ENCODE data around the gene TLCD1.

TLCD1 gene

GRCh38 chr17:28726226-28726626, at the start of gene TLCD1:
Gene TLCD1, minus strand, starts transcription at chr17:28726233. Its CDS starts 136 bp downstream, at chr17:28726097.
- DNase-seq (ENCODE audit: low spot score), result peak; percentile 49

GRCh38 chr17:28774206-28774605, 48.2 kb upstream of the TLCD1 start:
- DNase-seq (ENCODE audit: low spot score), result no peak

DNA sequence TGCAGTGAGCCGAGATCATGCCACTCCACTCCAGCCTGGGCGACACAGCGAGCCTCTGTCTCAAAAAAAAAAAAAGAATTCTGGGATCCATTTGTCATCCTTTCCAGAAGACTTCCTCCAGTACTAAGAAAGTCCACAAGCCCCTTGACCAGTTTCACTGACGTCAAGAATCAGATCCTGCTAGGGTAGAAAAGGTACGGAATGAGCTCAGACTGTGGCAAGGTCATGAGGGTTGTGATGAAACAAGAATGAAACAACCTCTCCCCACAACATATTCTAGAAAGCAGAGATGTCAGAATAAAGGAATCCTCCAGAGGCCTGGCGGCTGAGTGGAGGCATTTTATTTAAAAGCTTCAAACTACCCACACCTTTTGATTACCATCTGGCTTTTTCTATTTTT, 47.7 kb upstream of the TLCD1 start:
- no peak for DNase-seq (ENCODE audit: low spot score)

GRCh38 chr17:28765038-28765437, 39.0 kb upstream of the TLCD1 start:
- DNase-seq (ENCODE audit: low spot score), result no peak

DNA sequence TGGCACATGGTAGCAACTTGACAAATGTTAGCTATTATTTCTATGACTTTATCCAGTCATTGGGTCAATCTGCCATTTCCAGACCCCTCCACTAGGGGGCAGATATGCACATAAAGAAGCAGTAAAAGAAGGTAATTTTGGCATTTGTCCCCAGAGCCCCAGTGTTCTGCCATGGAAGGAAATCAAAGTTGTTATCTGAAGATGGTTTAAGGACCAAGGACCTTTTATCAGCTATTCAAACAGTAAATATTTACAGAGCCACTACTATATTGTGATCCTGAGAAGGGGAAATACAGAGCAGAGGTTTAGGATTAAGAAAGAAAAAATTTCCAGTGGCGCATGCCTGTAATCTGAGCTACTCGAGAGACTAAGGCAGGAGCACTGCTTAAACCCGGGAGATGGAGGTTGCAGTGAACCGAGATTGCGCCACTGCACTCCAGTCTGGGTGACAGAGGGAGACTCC, 37.8 kb upstream of the TLCD1 start:
- DNase-seq (ENCODE audit: low spot score), result peak; percentile 79

GRCh38 chr17:28763137-28763799, 37.2 kb upstream of the TLCD1 start:
- DNase-seq (ENCODE audit: low spot score), result no peak

GRCh38 chr17:28760601-28761562, 34.8 kb upstream of the TLCD1 start:
- peak; percentile 70 for DNase-seq (ENCODE audit: low spot score)

- DNase-seq (ENCODE audit: low spot score), result no peak
Observed at GRCh38 chr17:28759256-28759865, 33.3 kb upstream of the TLCD1 start.

- no peak for DNase-seq (ENCODE audit: low spot score)
Observed at GRCh38 chr17:28758411-28759121, 32.5 kb upstream of the TLCD1 start.

GRCh38 chr17:28756049-28756804, 30.2 kb upstream of the TLCD1 start:
- DNase-seq (ENCODE audit: low spot score), result no peak

- DNase-seq (ENCODE audit: low spot score), result no peak
Observed at GRCh38 chr17:28755486-28755885, 29.5 kb upstream of the TLCD1 start.

- DNase-seq (ENCODE audit: low spot score), result no peak
Observed at GRCh38 chr17:28751600-28752366, 25.8 kb upstream of the TLCD1 start.

GRCh38 chr17:28750178-28751047, 24.4 kb upstream of the TLCD1 start:
- peak; percentile 96 for DNase-seq (ENCODE audit: low spot score)

DNA sequence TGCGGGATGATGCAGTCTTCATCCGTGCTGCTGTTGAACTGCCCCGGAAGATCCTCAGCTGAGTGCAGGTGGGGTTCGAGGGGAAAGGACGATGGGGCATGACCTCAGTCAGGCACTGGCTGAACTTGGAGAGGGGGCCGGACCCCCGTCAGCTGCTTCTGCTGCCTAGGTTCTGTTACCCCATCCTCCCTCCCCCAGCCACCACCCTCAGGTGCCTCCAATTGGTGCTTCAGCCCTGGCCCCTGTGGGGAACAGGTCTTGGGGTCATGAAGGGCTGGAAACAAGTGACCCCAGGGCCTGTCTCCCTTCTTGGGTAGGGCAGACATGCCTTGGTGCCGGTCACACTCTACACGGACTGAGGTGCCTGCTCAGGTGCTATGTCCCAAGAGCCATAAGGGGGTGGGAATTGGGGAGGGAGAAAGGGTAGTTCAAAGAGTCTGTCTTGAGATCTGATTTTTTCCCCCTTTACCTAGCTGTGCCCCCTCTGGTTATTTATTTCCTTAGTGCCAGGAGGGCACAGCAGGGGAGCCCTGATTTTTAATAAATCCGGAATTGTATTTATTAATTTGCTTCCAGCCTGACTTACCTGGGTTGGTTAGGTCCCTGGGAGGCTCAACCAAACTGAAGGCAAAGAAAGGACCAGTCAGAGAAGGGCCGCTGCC, 23.6 kb upstream of the TLCD1 start:
- DNase-seq (ENCODE audit: low spot score), result no peak

GRCh38 chr17:28748852-28749515, 23.0 kb upstream of the TLCD1 start:
- DNase-seq (ENCODE audit: low spot score), result no peak

- DNase-seq (ENCODE audit: low spot score), result no peak
Observed at GRCh38 chr17:28747801-28748750, 22.0 kb upstream of the TLCD1 start.

DNA sequence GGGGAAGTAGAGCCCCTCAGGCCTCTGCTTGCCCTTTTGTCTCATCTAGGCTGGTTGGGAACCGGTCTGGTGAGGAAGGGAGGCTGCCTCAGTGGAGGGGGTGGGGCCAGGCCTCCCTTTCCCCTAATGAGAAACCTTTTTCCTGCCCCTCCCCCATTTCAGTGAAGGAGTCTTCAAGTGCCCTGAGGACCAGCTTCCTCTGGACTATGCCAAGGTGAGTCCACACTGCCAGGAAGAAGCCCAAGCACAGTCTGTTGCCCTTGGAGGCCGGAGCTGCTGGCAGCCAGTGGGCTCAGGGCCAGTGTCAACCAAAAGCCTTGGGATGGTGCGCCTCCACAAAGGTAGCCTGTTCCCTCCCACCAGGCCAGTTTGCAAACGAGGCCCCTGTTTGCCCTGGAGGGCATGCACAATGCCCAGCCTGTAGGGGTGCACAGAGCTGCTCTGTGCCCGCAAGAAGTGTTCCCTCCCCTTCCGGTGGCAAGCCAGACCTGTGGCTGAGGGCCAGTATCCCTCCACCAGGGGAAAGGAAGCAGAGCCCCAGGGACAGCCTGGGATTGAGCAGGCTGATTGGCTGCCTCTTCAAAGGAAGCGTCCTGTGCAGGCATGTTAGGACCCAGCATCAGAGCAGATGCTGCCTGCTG, 21.1 kb upstream of the TLCD1 start:
- peak; percentile 88 for DNase-seq (ENCODE audit: low spot score)
